K562 (cell line): ENCODE data around the gene FCSK.

Source experiments
- CHD1 ChIP-seq: fragments of 200-600 bp; sonication (generic); IDR thresholded peaks from one replicate; pipeline ENCODE4 v1.6.1; 2012; ENCODE audit warnings: mild to moderate bottlenecking, moderate library complexity, low read length, inconsistent platforms
- GABPB2 ChIP-seq: fragments of 250-450 bp; sonication (Bioruptor Pico); conservative IDR thresholded peaks from 2 replicates; pipeline ENCODE4 v1.5.1; 2021; ENCODE audit warnings: mild to moderate bottlenecking
- HDAC2 ChIP-seq: fragments of 450-650 bp; IDR thresholded peaks from 2 replicates; pipeline ENCODE4 v1.6.1; 2016; ENCODE audit warnings: mild to moderate bottlenecking
- MYNN ChIP-seq, 2 experiments: sonication (generic); formaldehyde crosslinking in 1 of 2; IDR thresholded peaks; 2 replicates each; pipeline versions ENCODE4 v1.5.0 to v1.6.1; 2016 to 2020; ENCODE audit warnings: antibody characterized with exemption in 1 of 2, missing genetic modification reagents in 1 of 2
- PHF20 ChIP-seq: fragments of 450-650 bp; IDR thresholded peaks from 2 replicates; pipeline ENCODE4 v1.6.1; 2018; ENCODE audit not compliant: partially characterized antibody
- POLR2AphosphoS5 ChIP-seq: IDR thresholded peaks from 2 replicates; pipeline ENCODE4 v1.6.1; 2011; ENCODE audit warnings: mild to moderate bottlenecking, low read depth, low read length, moderate library complexity; ENCODE audit not compliant: control insufficient read depth, insufficient read depth
- ZBTB11 ChIP-seq, 3 experiments: fragments of 200-800 bp in 1 of 3; fragments of 250-450 bp in 1 of 3; fragments of 450-650 bp in 1 of 3; sonication (Bioruptor Pico) in 1 of 3; sonication (Bioruptor generic) in 1 of 3; formaldehyde crosslinking in 1 of 3; IDR thresholded peaks; 2 replicates each; pipeline versions ENCODE4 v1.6.1 to v1.8.0; 2016 to 2022; ENCODE audit warnings: mild to moderate bottlenecking in 2 of 3, missing genetic modification characterization in 2 of 3, missing compliant biosample characterization in 1 of 3, moderate library complexity in 1 of 3
- ZNF324 ChIP-seq: fragments of 250-450 bp; sonication (Bioruptor Pico); IDR thresholded peaks from 2 replicates; pipeline ENCODE4 v1.4.0; 2020; ENCODE audit warnings: mild to moderate bottlenecking
- TF ChIP-seq, protein P1 (sequence below), 2 experiments: fragments of 450-650 bp in 1 of 2; sonication (generic) in 1 of 2; formaldehyde crosslinking; conservative IDR thresholded peaks; 2 replicates each; pipeline versions ENCODE4 v1.4.0 to v1.8.1; 2020 to 2022; ENCODE audit warnings: mild to moderate bottlenecking in 1 of 2, missing genetic modification reagents in 1 of 2

DNA sequence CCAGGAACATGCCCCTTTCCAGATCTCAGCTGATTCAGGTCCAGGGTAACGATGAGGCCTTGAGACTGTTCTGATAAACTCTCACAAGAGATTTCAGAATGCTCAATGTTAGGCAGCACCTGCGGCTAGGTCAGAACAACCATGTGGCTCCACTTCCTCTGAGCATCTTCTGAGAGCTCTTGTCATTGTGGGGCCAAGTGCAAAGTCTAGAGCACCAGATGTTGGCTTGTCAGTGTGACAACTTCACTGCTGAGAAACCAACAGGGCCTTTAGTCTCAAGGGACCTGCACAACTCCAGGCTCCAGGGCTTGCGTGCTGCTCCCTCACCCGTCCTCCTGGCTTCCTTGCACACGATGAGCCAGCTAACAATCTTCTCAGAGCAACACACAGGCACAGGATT is 29.0 kb downstream of the FCSK start:
- TF ChIP-seq GABPB2 (CRISPR knock-in tag) (no peak), HDAC2 (no peak), ZBTB11 (CRISPR knock-in tag; IDR thresholded peaks at IDR 0.05) (no peak), POLR2AphosphoS5 (no peak), MYNN (IDR thresholded peaks at IDR 0.05) (no peak), MYNN (CRISPR knock-in tag; IDR thresholded peaks at IDR 0.05) (no peak), ZNF324 (CRISPR knock-in tag) (no peak), CHD1 (no peak), PHF20 (no peak)
- TF ChIP-seq, protein P1, sequence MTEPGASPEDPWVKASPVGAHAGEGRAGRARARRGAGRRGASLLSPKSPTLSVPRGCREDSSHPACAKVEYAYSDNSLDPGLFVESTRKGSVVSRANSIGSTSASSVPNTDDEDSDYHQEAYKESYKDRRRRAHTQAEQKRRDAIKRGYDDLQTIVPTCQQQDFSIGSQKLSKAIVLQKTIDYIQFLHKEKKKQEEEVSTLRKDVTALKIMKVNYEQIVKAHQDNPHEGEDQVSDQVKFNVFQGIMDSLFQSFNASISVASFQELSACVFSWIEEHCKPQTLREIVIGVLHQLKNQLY (CRISPR knock-in tag; conservative IDR thresholded peaks at IDR 0.05) = no peak
